Activated CD4-positive, alpha-beta T cell treated with anti-CD3 and anti-CD28 coated beads, Interleukin-2, amount 50 U/mL, for 48 hours (primary cell): ENCODE data around the gene POLG2.
A peak's percentile ranks its signal among the peaks of the same experiment; 100 is the strongest.
"Not testable (repeated sequence)": the region's sequence is repeated elsewhere in the genome, so short reads cannot be mapped to it uniquely, and the experiment has no call there.

ENCODE experiments used
- DNase-seq, 2 experiments: peaks; one replicate each; pipeline ENCODE4 v3.0.0-alpha.2; 2020

Gene POLG2

GRCh38 chr17:64480951-64481350, 15.9 kb downstream of the POLG2 start:
- DNase-seq: no peak

GRCh38 chr17:64477849-64478248, 19.0 kb downstream of the POLG2 start:
- DNase-seq: no peak

GRCh38 chr17:64472564-64472963, 24.3 kb downstream of the POLG2 start:
- no peak for DNase-seq

- no peak for DNase-seq
Measured at GRCh38 chr17:64471440-64471839, 25.4 kb downstream of the POLG2 start.

- DNase-seq: no peak
Measured at GRCh38 chr17:64470625-64471024, 26.2 kb downstream of the POLG2 start.

- DNase-seq: not testable (repeated sequence)
Measured at GRCh38 chr17:64466834-64467233, 30.0 kb downstream of the POLG2 start.

GRCh38 chr17:64466019-64466735, 30.7 kb downstream of the POLG2 start:
- no peak for DNase-seq

GRCh38 chr17:64461788-64462187, 35.1 kb downstream of the POLG2 start:
- no peak for DNase-seq

- DNase-seq: no peak
Measured at GRCh38 chr17:64460955-64461354, 35.9 kb downstream of the POLG2 start.

- not testable (repeated sequence) for DNase-seq
Measured at GRCh38 chr17:64459818-64460217, 37.0 kb downstream of the POLG2 start.

GRCh38 chr17:64459284-64459747, 37.5 kb downstream of the POLG2 start:
- DNase-seq: no peak

- DNase-seq: no peak
Measured at GRCh38 chr17:64458756-64459155, 38.1 kb downstream of the POLG2 start.

GRCh38 chr17:64457156-64457555, 39.7 kb downstream of the POLG2 start:
- no peak for DNase-seq

- no peak for DNase-seq
Measured at GRCh38 chr17:64455993-64456885, 40.6 kb downstream of the POLG2 start.

- no peak for DNase-seq
Measured at GRCh38 chr17:64449545-64449944, 47.3 kb downstream of the POLG2 start.

GRCh38 chr17:64448665-64449512, 48.0 kb downstream of the POLG2 start, which contains the start of gene MILR1:
MILR1 (plus strand) TSS chr17:64449115; CDS start chr17:64449169, 54 bp downstream.
- DNase-seq: no peak

- DNase-seq: no peak
Measured at GRCh38 chr17:64447526-64447925, 49.3 kb downstream of the POLG2 start.

GRCh38 chr17:64443086-64443760, 53.6 kb downstream of the POLG2 start:
- no peak for DNase-seq

GRCh38 chr17:64442541-64442971, 54.3 kb downstream of the POLG2 start:
- DNase-seq: no peak

GRCh38 chr17:64441772-64442540, 54.9 kb downstream of the POLG2 start:
- peak in 1 of 2 experiments; percentile 31 for DNase-seq

GRCh38 chr17:64439956-64440355, 56.9 kb downstream of the POLG2 start:
- no peak for DNase-seq
